K562 (cell line): Measurements from ENCODE around the gene B4GALNT2.

Experiments
- BCOR ChIP-seq: fragments of 450-650 bp; IDR thresholded peaks from 2 replicates; pipeline ENCODE4 v1.6.1; 2016
- EGR1 ChIP-seq: fragments of 450-650 bp; conservative IDR thresholded peaks from 2 replicates; pipeline ENCODE4 v1.6.1; 2017; ENCODE audit warnings: mild to moderate bottlenecking
- EP300 ChIP-seq: IDR thresholded peaks from 2 replicates; pipeline ENCODE4 v1.6.1; 2012; ENCODE audit warnings: low read length, improper control_type of control experiment
- GABPA ChIP-seq: fragments of 200-800 bp; sonication (Bioruptor generic); conservative IDR thresholded peaks from 2 replicates; pipeline ENCODE4 v1.6.1; 2016; ENCODE audit warnings: low read depth, missing genetic modification characterization, missing compliant biosample characterization
- KAT7 ChIP-seq: sonication (generic); formaldehyde crosslinking; IDR thresholded peaks from 2 replicates; pipeline ENCODE4 v1.8.0; 2022; ENCODE audit warnings: missing genetic modification reagents, mild to moderate bottlenecking, borderline replicate concordance
- POLR2AphosphoS5 ChIP-seq: IDR thresholded peaks from 2 replicates; pipeline ENCODE4 v1.6.1; 2011; ENCODE audit warnings: mild to moderate bottlenecking, low read depth, low read length, moderate library complexity; ENCODE audit not compliant: control insufficient read depth, insufficient read depth
- RAD21 ChIP-seq, 2 experiments: fragments of 250-450 bp in 1 of 2; fragments of 450-650 bp in 1 of 2; sonication (Bioruptor Pico) in 1 of 2; formaldehyde crosslinking in 1 of 2; IDR thresholded peaks in 1 of 2; conservative IDR thresholded peaks in 1 of 2; 2 replicates each; pipeline versions ENCODE4 v1.4.0 to v1.8.0; 2020 to 2022; ENCODE audit warnings: mild to moderate bottlenecking in 2 of 2, moderate library complexity in 1 of 2
- TF ChIP-seq, protein P1 (sequence below): fragments of 250-450 bp; sonication (Bioruptor Pico); IDR thresholded peaks from 2 replicates; pipeline ENCODE4 v1.5.0; 2021; ENCODE audit warnings: mild to moderate bottlenecking, borderline replicate concordance
- TF ChIP-seq, protein P2 (sequence below), 2 experiments: fragments of 450-650 bp in 1 of 2; sonication (generic) in 1 of 2; formaldehyde crosslinking in 1 of 2; IDR thresholded peaks; 2 replicates each; pipeline versions ENCODE4 v1.7.1 to v1.9.0; 2016 to 2022; ENCODE audit warnings: inconsistent platforms in 1 of 2, mild to moderate bottlenecking in 1 of 2, missing genetic modification reagents in 1 of 2

DNA sequence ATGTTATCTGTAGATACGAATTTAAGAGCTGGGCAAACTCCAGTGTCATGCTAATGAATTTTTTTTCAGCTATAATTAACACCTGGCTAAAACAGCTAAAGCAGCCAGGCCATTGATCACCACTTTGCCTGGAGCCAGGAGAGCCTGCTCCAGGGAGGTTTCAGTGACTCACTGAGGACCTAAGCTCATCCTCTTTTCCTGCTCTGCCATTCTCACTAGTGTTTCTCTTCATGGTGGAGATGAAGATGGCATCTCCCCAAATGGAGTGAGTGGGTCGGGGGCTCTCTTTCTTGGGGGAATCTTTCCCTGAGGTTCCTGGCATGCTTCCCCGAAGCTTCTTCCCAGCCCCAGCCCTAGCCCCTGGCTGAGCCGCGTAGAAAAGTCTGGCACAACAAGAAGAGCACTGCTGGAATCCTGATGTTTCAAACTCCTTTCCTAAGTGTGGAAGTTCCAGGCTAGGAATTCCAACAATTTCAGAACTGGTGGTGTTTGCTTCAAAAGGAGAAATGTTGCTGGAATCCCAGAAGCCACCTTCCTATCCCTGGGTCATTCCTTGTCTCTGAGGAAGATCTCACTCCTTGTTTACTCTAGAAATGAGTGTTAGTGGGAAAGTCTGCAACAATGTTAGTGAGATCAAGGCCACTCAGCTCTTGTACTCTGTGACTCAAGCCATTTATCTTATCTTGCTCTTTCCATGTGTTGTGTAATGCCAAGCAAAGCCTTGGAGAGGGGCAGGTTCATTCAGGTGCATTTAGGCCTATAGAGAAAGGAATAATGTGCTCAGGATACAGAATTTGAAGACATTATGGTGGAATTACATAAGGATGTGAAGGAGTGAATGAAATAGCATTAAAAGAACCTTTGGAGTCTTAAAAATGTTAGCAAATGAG lies 26.0 kb upstream of the B4GALNT2 start:
- no peak for TF ChIP-seq BCOR
- no peak for TF ChIP-seq GABPA (tag)
- TF ChIP-seq RAD21 (CRISPR knock-in tag; conservative IDR thresholded peaks at IDR 0.05 in 1 of 2, IDR thresholded peaks at IDR 0.05 in 1 of 2), result no peak
- TF ChIP-seq EP300, result peak; percentile 75
- no peak for TF ChIP-seq POLR2AphosphoS5
- no peak for TF ChIP-seq KAT7 (CRISPR knock-in tag)
- TF ChIP-seq, protein P1, sequence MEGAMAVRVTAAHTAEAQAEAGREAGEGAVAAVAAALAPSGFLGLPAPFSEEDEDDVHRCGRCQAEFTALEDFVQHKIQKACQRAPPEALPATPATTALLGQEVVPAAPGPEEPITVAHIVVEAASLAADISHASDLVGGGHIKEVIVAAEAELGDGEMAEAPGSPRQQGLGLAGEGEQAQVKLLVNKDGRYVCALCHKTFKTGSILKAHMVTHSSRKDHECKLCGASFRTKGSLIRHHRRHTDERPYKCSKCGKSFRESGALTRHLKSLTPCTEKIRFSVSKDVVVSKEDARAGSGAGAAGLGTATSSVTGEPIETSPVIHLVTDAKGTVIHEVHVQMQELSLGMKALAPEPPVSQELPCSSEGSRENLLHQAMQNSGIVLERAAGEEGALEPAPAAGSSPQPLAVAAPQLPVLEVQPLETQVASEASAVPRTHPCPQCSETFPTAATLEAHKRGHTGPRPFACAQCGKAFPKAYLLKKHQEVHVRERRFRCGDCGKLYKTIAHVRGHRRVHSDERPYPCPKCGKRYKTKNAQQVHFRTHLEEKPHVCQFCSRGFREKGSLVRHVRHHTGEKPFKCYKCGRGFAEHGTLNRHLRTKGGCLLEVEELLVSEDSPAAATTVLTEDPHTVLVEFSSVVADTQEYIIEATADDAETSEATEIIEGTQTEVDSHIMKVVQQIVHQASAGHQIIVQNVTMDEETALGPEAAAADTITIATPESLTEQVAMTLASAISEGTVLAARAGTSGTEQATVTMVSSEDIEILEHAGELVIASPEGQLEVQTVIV, result no peak
- TF ChIP-seq, protein P2, sequence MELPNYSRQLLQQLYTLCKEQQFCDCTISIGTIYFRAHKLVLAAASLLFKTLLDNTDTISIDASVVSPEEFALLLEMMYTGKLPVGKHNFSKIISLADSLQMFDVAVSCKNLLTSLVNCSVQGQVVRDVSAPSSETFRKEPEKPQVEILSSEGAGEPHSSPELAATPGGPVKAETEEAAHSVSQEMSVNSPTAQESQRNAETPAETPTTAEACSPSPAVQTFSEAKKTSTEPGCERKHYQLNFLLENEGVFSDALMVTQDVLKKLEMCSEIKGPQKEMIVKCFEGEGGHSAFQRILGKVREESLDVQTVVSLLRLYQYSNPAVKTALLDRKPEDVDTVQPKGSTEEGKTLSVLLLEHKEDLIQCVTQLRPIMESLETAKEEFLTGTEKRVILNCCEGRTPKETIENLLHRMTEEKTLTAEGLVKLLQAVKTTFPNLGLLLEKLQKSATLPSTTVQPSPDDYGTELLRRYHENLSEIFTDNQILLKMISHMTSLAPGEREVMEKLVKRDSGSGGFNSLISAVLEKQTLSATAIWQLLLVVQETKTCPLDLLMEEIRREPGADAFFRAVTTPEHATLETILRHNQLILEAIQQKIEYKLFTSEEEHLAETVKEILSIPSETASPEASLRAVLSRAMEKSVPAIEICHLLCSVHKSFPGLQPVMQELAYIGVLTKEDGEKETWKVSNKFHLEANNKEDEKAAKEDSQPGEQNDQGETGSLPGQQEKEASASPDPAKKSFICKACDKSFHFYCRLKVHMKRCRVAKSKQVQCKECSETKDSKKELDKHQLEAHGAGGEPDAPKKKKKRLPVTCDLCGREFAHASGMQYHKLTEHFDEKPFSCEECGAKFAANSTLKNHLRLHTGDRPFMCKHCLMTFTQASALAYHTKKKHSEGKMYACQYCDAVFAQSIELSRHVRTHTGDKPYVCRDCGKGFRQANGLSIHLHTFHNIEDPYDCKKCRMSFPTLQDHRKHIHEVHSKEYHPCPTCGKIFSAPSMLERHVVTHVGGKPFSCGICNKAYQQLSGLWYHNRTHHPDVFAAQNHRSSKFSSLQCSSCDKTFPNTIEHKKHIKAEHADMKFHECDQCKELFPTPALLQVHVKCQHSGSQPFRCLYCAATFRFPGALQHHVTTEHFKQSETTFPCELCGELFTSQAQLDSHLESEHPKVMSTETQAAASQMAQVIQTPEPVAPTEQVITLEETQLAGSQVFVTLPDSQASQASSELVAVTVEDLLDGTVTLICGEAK (IDR thresholded peaks at IDR 0.05), result no peak
- TF ChIP-seq, protein P2 (CRISPR knock-in tag; IDR thresholded peaks at IDR 0.05), result no peak
- TF ChIP-seq EGR1, result no peak
